Panc1 (cell line): ENCODE results near the gene FIGNL2. TPM values are rescaled to one million over a fixed set of nuclear protein-coding genes. Genes with fewer than 3 reads are reported as not detected.

Source experiments
- ATAC-seq: fragments of 200-7000 bp; cut with Tn5 transposase; 2 replicates; pipeline ENCODE4 v1.9.1; 2020; ENCODE audit warnings: mild to moderate bottlenecking, moderate library complexity
- BruUV-seq: library from RNA; stranded (reverse); fragments of 400-500 nt; replicated peaks from 2 replicates; lab custom pipeline; 2021; lab: Mats Ljungman, UMichigan
- CTCF ChIA-PET: fragments of 300-600 bp; sonication (Branson Sonifier 250); formaldehyde crosslinking; loops from one replicate; lab custom pipeline; 2022; ENCODE audit warnings: antibody characterized with exemption; lab: Charles Lee
- POLR2A ChIA-PET: fragments of 300-600 bp; sonication (Branson Sonifier 250); formaldehyde crosslinking; loops from one replicate; lab custom pipeline; 2022; ENCODE audit warnings: antibody characterized with exemption; lab: Charles Lee
- DNase-seq: peaks from one replicate; pipeline ENCODE4 v3.0.0-alpha.2; 2010; ENCODE audit warnings: low read depth, low spot score
- H3K27ac ChIP-seq: 2 replicates; pipeline ENCODE4 v1.5.1; 2011; ENCODE audit warnings: mild to moderate bottlenecking, low read length, inconsistent platforms
- H3K27me3 ChIP-seq: fragments of 200-500 bp; sonication (Bioruptor generic); 2 replicates; pipeline ENCODE4 v1.6.0; 2014; ENCODE audit warnings: low read length, inconsistent platforms; ENCODE audit not compliant: control insufficient read depth, insufficient read depth
- H3K36me3 ChIP-seq: fragments of 200-500 bp; sonication (Bioruptor generic); 2 replicates; pipeline ENCODE4 v1.5.1; 2014; ENCODE audit warnings: inconsistent platforms, mild to moderate bottlenecking, low read length, moderate library complexity; ENCODE audit not compliant: control insufficient read depth, insufficient read depth
- H3K4me1 ChIP-seq: 2 replicates; pipeline ENCODE4 v1.5.1; 2011; ENCODE audit warnings: inconsistent platforms, mild to moderate bottlenecking, low read length, moderate library complexity; ENCODE audit not compliant: control insufficient read depth, insufficient read depth
- H3K4me3 ChIP-seq, 2 experiments: 2 replicates each; pipeline ENCODE4 v1.5.1; 2011 to 2012; ENCODE audit warnings: low read depth in 2 of 2, low read length in 2 of 2, mild to moderate bottlenecking in 2 of 2, inconsistent platforms in 1 of 2, moderate library complexity in 1 of 2
- H3K9me3 ChIP-seq: fragments of 200-500 bp; sonication (Bioruptor generic); 2 replicates; pipeline ENCODE4 v1.5.1; 2014; ENCODE audit warnings: low read depth, mild to moderate bottlenecking, inconsistent platforms, low read length, moderate library complexity; ENCODE audit not compliant: control insufficient read depth, insufficient read depth
- POLR2AphosphoS5 ChIP-seq: IDR thresholded peaks from 2 replicates; pipeline ENCODE4 v1.6.1; 2012; ENCODE audit warnings: mild to moderate bottlenecking, low read depth, low read length, moderate library complexity
- SIN3A ChIP-seq: IDR thresholded peaks from 2 replicates; pipeline ENCODE4 v1.6.1; 2012; ENCODE audit warnings: low read depth, mild to moderate bottlenecking, low read length, moderate library complexity, borderline replicate concordance; ENCODE audit not compliant: insufficient read depth
- TCF7L2 ChIP-seq: IDR thresholded peaks from 2 replicates; pipeline ENCODE4 v1.6.1; 2011; ENCODE audit warnings: mild to moderate bottlenecking, low read depth, low read length, inconsistent platforms
- in situ Hi-C: cut with HindIII; loops from 2 replicates; pipeline ENCODE4 v1.10.0; 2016; ENCODE audit warnings: low sequenced_read_pairs, low pct_unique_long_range_greater_than_20kb
- intact Hi-C: fragments of 100-400 bp; cut with micrococcal nuclease; formaldehyde crosslinking; loops from one replicate; pipeline ENCODE4 v1.10.0; 2022; ENCODE audit not compliant: unreplicated experiment
- total RNA-seq: library from RNA; stranded (reverse); gene quantifications from one replicate; pipeline ENCODE4 v1.2.1, GENCODE V29; 2021; ENCODE audit not compliant: unreplicated experiment
- TF ChIP-seq, protein P1 (sequence below), 2 experiments: IDR thresholded peaks; 2 replicates each; pipeline ENCODE4 v1.6.1; 2011 to 2012; ENCODE audit warnings: low read depth in 2 of 2, control low read depth in 1 of 2, low read length in 1 of 2, mild to moderate bottlenecking in 1 of 2, moderate library complexity in 1 of 2; ENCODE audit not compliant: insufficient read depth in 1 of 2
- TF ChIP-seq, protein P2 (sequence below): fragments of 450-650 bp; IDR thresholded peaks from 2 replicates; pipeline ENCODE4 v1.5.1; 2017; ENCODE audit warnings: mild to moderate bottlenecking

Gene FIGNL2
- total RNA-seq, 1 experiment from 2014 or later: 0.23 TPM

DNA sequence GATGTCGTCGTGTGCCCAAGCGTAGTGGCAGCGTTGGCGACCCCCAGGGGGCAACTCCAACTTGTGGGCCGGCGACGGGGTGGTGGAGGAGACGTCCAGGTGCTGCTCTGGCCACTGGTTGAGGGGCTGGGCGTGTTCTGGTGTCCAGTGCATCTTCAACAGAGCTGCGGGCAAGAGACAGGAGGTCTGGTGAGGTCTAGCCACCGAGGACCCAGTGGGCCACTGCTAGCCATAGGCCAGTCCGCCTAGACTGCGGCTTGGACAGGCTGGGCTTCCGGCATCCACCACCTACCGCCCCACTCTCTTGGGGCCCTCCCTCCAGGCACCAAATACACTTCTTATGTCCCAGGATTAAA is 26.3 kb downstream of the FIGNL2 start:
- CTCF ChIA-PET: no interaction called here
- intact Hi-C loops (loop anchor here (10.0 kb wide), 1 partner anchor 287 kb away; no protein-coding TSS in a partner anchor), in situ Hi-C loops (no loop called here)
- H3K27me3 ChIP-seq: no peaks in the 10 kb centered on the region
- H3K36me3 ChIP-seq: no peaks in the 10 kb centered on the region
- DNase-seq: no peak
- BruUV-seq: no TSS peak
- no peak overlapping the region for H3K27ac ChIP-seq
- POLR2A ChIA-PET: no interaction called here
- no peaks in the 10 kb centered on the region for H3K4me1 ChIP-seq
- no peak for ATAC-seq
- TF ChIP-seq, protein P1, sequence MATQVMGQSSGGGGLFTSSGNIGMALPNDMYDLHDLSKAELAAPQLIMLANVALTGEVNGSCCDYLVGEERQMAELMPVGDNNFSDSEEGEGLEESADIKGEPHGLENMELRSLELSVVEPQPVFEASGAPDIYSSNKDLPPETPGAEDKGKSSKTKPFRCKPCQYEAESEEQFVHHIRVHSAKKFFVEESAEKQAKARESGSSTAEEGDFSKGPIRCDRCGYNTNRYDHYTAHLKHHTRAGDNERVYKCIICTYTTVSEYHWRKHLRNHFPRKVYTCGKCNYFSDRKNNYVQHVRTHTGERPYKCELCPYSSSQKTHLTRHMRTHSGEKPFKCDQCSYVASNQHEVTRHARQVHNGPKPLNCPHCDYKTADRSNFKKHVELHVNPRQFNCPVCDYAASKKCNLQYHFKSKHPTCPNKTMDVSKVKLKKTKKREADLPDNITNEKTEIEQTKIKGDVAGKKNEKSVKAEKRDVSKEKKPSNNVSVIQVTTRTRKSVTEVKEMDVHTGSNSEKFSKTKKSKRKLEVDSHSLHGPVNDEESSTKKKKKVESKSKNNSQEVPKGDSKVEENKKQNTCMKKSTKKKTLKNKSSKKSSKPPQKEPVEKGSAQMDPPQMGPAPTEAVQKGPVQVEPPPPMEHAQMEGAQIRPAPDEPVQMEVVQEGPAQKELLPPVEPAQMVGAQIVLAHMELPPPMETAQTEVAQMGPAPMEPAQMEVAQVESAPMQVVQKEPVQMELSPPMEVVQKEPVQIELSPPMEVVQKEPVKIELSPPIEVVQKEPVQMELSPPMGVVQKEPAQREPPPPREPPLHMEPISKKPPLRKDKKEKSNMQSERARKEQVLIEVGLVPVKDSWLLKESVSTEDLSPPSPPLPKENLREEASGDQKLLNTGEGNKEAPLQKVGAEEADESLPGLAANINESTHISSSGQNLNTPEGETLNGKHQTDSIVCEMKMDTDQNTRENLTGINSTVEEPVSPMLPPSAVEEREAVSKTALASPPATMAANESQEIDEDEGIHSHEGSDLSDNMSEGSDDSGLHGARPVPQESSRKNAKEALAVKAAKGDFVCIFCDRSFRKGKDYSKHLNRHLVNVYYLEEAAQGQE (IDR thresholded peaks at IDR 0.05; ENCODE audit: insufficient read depth in 1 of 2, low read depth in 2 of 2, low read length in 1 of 2): no peak
- TF ChIP-seq, protein P2, sequence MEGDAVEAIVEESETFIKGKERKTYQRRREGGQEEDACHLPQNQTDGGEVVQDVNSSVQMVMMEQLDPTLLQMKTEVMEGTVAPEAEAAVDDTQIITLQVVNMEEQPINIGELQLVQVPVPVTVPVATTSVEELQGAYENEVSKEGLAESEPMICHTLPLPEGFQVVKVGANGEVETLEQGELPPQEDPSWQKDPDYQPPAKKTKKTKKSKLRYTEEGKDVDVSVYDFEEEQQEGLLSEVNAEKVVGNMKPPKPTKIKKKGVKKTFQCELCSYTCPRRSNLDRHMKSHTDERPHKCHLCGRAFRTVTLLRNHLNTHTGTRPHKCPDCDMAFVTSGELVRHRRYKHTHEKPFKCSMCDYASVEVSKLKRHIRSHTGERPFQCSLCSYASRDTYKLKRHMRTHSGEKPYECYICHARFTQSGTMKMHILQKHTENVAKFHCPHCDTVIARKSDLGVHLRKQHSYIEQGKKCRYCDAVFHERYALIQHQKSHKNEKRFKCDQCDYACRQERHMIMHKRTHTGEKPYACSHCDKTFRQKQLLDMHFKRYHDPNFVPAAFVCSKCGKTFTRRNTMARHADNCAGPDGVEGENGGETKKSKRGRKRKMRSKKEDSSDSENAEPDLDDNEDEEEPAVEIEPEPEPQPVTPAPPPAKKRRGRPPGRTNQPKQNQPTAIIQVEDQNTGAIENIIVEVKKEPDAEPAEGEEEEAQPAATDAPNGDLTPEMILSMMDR: no peak
- no peak for TF ChIP-seq SIN3A
- no peak for TF ChIP-seq POLR2AphosphoS5
- no peak for TF ChIP-seq TCF7L2
- no peak overlapping the region for H3K4me3 ChIP-seq
- H3K9me3 ChIP-seq: no peaks in the 10 kb centered on the region

DNA sequence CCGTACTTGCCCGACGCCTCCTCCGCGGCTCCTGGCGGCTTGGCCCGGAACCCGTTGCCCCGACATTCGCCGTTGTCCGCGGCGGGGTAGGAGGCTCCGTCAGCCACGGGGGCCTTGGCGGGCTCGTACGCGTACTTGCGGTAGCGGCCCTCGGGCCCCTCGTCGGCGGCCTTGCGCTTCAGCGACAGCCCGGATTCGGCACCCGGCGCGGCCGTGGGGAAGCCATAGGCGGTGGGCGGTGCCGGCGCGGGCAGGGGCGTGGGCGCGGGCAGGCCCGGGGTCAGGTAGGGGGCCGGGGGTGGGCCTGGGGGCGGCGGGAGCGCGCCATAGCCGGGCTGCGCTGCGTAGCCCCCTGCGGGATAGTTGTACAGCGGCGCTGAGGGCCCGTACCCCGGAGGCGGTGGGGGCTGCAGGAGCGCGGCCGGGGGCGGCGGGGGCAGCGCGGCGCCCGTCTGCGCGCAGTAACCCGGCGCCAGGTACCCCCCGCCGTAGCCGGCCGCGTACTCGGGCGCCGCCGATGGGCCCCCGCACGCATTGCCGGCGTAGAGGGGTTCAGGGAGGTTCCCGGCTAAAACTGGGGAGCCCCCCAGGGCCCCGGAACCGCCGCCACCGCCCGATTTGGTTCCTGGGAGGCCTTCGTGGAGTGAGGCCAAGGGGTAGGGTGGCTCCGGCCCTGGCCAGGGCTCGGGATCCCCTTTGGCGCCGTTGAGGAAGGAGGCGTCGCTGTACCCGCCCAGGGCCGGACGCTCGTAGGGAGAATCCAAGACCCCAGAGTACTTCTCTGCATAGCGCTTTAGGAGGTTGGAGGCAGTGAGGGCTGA is 26.9 kb downstream of the FIGNL2 start:
- intact Hi-C loops (loop anchor here (10.0 kb wide), 1 partner anchor 287 kb away; no protein-coding TSS in a partner anchor), in situ Hi-C loops (no loop called here)
- ChIA-PET POLR2A (interaction anchor here (0.5 to 0.6 kb wide), 2 partner anchors 169 to 751 kb away, joined by 3 to 11 read pairs; no protein-coding TSS in a partner anchor), CTCF (no interaction called here)
- TF ChIP-seq, protein P2: no peak
- no peak for TF ChIP-seq TCF7L2
- TF ChIP-seq SIN3A: no peak
- TF ChIP-seq, protein P1 (IDR thresholded peaks at IDR 0.05; ENCODE audit: insufficient read depth in 1 of 2, low read depth in 2 of 2, low read length in 1 of 2): no peak
- TF ChIP-seq POLR2AphosphoS5: no peak
- H3K27me3 ChIP-seq: no peaks in the 10 kb centered on the region
- no peaks in the 10 kb centered on the region for H3K4me1 ChIP-seq
- ATAC-seq: no peak
- no TSS peak for BruUV-seq
- H3K36me3 ChIP-seq: no peaks in the 10 kb centered on the region
- peak overlapping the region in 1 of 2 experiments; percentile 53; a peak in 2 of 4 replicates for H3K4me3 ChIP-seq
- no peak for DNase-seq
- no peak overlapping the region; the same call in 1 of the 2 replicates for H3K27ac ChIP-seq
- no peaks in the 10 kb centered on the region for H3K9me3 ChIP-seq
